ENCODE data around the gene SETBP1.
"Not testable (repeated sequence)": the region's sequence is repeated elsewhere in the genome, so short reads cannot be mapped to it uniquely, and the experiment has no call there.

SETBP1 gene

GRCh38 chr18:44793685-44794084 is 113.0 kb downstream of the SETBP1 start:
- H3K27me3 ChIP-seq (ENCODE audit: control insufficient read depth, insufficient read depth, low read length): no peaks in the 10 kb centered on the region
- no peaks in the 10 kb centered on the region for H3K9me3 ChIP-seq (ENCODE audit: control insufficient read depth, insufficient read depth, low read depth, low read length)
- no peak overlapping the region for H3K27ac ChIP-seq (ENCODE audit: low read depth, low read length)
- peaks cover 15% of the 10 kb centered on the region; the same call in 1 of the 2 replicates for H3K4me1 ChIP-seq (ENCODE audit: control insufficient read depth, insufficient read depth, low read length)
- no peaks in the 10 kb centered on the region for H3K36me3 ChIP-seq (ENCODE audit: control insufficient read depth, insufficient read depth, low read length)
- H3K4me3 ChIP-seq (ENCODE audit: low read depth, low read length): no peak overlapping the region
- no peak overlapping the region for H3K9ac ChIP-seq (ENCODE audit: low read length)

- Histone ChIP-seq H3K4me3 (ENCODE audit: low read depth, low read length) (no peak overlapping the region), H3K9me3 (ENCODE audit: control insufficient read depth, insufficient read depth, low read depth, low read length) (no peaks in the 10 kb centered on the region), H3K27ac (ENCODE audit: low read depth, low read length) (no peak overlapping the region), H3K27me3 (ENCODE audit: control insufficient read depth, insufficient read depth, low read length) (no peaks in the 10 kb centered on the region), H3K4me1 (ENCODE audit: control insufficient read depth, insufficient read depth, low read length) (peaks cover 14% of the 10 kb centered on the region; the same call in 1 of the 2 replicates), H3K9ac (ENCODE audit: low read length) (no peak overlapping the region), H3K36me3 (ENCODE audit: control insufficient read depth, insufficient read depth, low read length) (no peaks in the 10 kb centered on the region)
These were observed 114.6 kb downstream of the SETBP1 start for GRCh38 chr18:44795241-44795640.

GRCh38 chr18:44796429-44797428 is 116.0 kb downstream of the SETBP1 start:
- H3K27ac ChIP-seq (ENCODE audit: low read depth, low read length): no peak overlapping the region

GRCh38 chr18:44798433-44799048 is 117.9 kb downstream of the SETBP1 start:
- Histone ChIP-seq H3K27ac (ENCODE audit: low read depth, low read length) (no peak overlapping the region), H3K9ac (ENCODE audit: low read length) (no peak overlapping the region)

More at GRCh38 chr18:44796429-44797428, 116.0 kb downstream of the SETBP1 start:
- no peaks in the 10 kb centered on the region for H3K36me3 ChIP-seq (ENCODE audit: control insufficient read depth, insufficient read depth, low read length)
- H3K27me3 ChIP-seq (ENCODE audit: control insufficient read depth, insufficient read depth, low read length): no peaks in the 10 kb centered on the region
- peaks cover 14% of the 10 kb centered on the region; the same call in 1 of the 2 replicates for H3K4me1 ChIP-seq (ENCODE audit: control insufficient read depth, insufficient read depth, low read length)
- no peaks in the 10 kb centered on the region for H3K9me3 ChIP-seq (ENCODE audit: control insufficient read depth, insufficient read depth, low read depth, low read length)
- no peak overlapping the region for H3K9ac ChIP-seq (ENCODE audit: low read length)
- H3K4me3 ChIP-seq (ENCODE audit: low read depth, low read length): no peak overlapping the region

GRCh38 chr18:44799382-44799906 is 118.8 kb downstream of the SETBP1 start:
- Histone ChIP-seq H3K27me3 (ENCODE audit: control insufficient read depth, insufficient read depth, low read length) (no peaks in the 10 kb centered on the region), H3K4me1 (ENCODE audit: control insufficient read depth, insufficient read depth, low read length) (peaks cover 17% of the 10 kb centered on the region), H3K9ac (ENCODE audit: low read length) (no peak overlapping the region), H3K36me3 (ENCODE audit: control insufficient read depth, insufficient read depth, low read length) (no peaks in the 10 kb centered on the region), H3K27ac (ENCODE audit: low read depth, low read length) (no peak overlapping the region), H3K9me3 (ENCODE audit: control insufficient read depth, insufficient read depth, low read depth, low read length) (no peaks in the 10 kb centered on the region), H3K4me3 (ENCODE audit: low read depth, low read length) (no peak overlapping the region)

More at GRCh38 chr18:44798433-44799048, 117.9 kb downstream of the SETBP1 start:
- H3K4me3 ChIP-seq (ENCODE audit: low read depth, low read length): no peak overlapping the region
- H3K36me3 ChIP-seq (ENCODE audit: control insufficient read depth, insufficient read depth, low read length): no peaks in the 10 kb centered on the region
- no peaks in the 10 kb centered on the region for H3K9me3 ChIP-seq (ENCODE audit: control insufficient read depth, insufficient read depth, low read depth, low read length)
- no peaks in the 10 kb centered on the region for H3K27me3 ChIP-seq (ENCODE audit: control insufficient read depth, insufficient read depth, low read length)
- H3K4me1 ChIP-seq (ENCODE audit: control insufficient read depth, insufficient read depth, low read length): peaks cover 17% of the 10 kb centered on the region

- Histone ChIP-seq H3K27me3 (ENCODE audit: control insufficient read depth, insufficient read depth, low read length) (no peaks in the 10 kb centered on the region), H3K9me3 (ENCODE audit: control insufficient read depth, insufficient read depth, low read depth, low read length) (no peaks in the 10 kb centered on the region), H3K9ac (ENCODE audit: low read length) (no peak overlapping the region), H3K4me1 (ENCODE audit: control insufficient read depth, insufficient read depth, low read length) (peaks cover 17% of the 10 kb centered on the region), H3K36me3 (ENCODE audit: control insufficient read depth, insufficient read depth, low read length) (no peaks in the 10 kb centered on the region), H3K27ac (ENCODE audit: low read depth, low read length) (no peak overlapping the region), H3K4me3 (ENCODE audit: low read depth, low read length) (no peak overlapping the region)
These were observed 119.3 kb downstream of the SETBP1 start for GRCh38 chr18:44799907-44800421.

- not testable (repeated sequence) for H3K4me3 ChIP-seq (ENCODE audit: low read depth, low read length); H3K27ac ChIP-seq (ENCODE audit: low read depth, low read length); H3K9ac ChIP-seq (ENCODE audit: low read length); H3K36me3 ChIP-seq (ENCODE audit: control insufficient read depth, insufficient read depth, low read length); H3K27me3 ChIP-seq (ENCODE audit: control insufficient read depth, insufficient read depth, low read length); H3K9me3 ChIP-seq (ENCODE audit: control insufficient read depth, insufficient read depth, low read depth, low read length)
- peaks cover 17% of the 10 kb centered on the region for H3K4me1 ChIP-seq (ENCODE audit: control insufficient read depth, insufficient read depth, low read length)
These were observed 120.1 kb downstream of the SETBP1 start for GRCh38 chr18:44800766-44801165.

GRCh38 chr18:44801781-44802180 is 121.1 kb downstream of the SETBP1 start:
- no peaks in the 10 kb centered on the region for H3K27me3 ChIP-seq (ENCODE audit: control insufficient read depth, insufficient read depth, low read length)
- no peaks in the 10 kb centered on the region for H3K36me3 ChIP-seq (ENCODE audit: control insufficient read depth, insufficient read depth, low read length)
- no peak overlapping the region for H3K4me3 ChIP-seq (ENCODE audit: low read depth, low read length)
- H3K4me1 ChIP-seq (ENCODE audit: control insufficient read depth, insufficient read depth, low read length): peaks cover 17% of the 10 kb centered on the region
- no peaks in the 10 kb centered on the region for H3K9me3 ChIP-seq (ENCODE audit: control insufficient read depth, insufficient read depth, low read depth, low read length)
- H3K9ac ChIP-seq (ENCODE audit: low read length): no peak overlapping the region
- no peak overlapping the region for H3K27ac ChIP-seq (ENCODE audit: low read depth, low read length)

- Histone ChIP-seq H3K27me3 (ENCODE audit: control insufficient read depth, insufficient read depth, low read length) (no peaks in the 10 kb centered on the region), H3K4me3 (ENCODE audit: low read depth, low read length) (no peak overlapping the region), H3K27ac (ENCODE audit: low read depth, low read length) (peak overlapping the region; percentile 41; the same call in 1 of the 2 replicates), H3K9me3 (ENCODE audit: control insufficient read depth, insufficient read depth, low read depth, low read length) (no peaks in the 10 kb centered on the region), H3K9ac (ENCODE audit: low read length) (no peak overlapping the region), H3K36me3 (ENCODE audit: control insufficient read depth, insufficient read depth, low read length) (no peaks in the 10 kb centered on the region), H3K4me1 (ENCODE audit: control insufficient read depth, insufficient read depth, low read length) (peaks cover 17% of the 10 kb centered on the region)
These were observed 121.8 kb downstream of the SETBP1 start for GRCh38 chr18:44802508-44802907.

- no peak overlapping the region for H3K9ac ChIP-seq (ENCODE audit: low read length)
- H3K4me1 ChIP-seq (ENCODE audit: control insufficient read depth, insufficient read depth, low read length): peaks cover 17% of the 10 kb centered on the region
- H3K9me3 ChIP-seq (ENCODE audit: control insufficient read depth, insufficient read depth, low read depth, low read length): no peaks in the 10 kb centered on the region
- no peaks in the 10 kb centered on the region for H3K36me3 ChIP-seq (ENCODE audit: control insufficient read depth, insufficient read depth, low read length)
- no peaks in the 10 kb centered on the region for H3K27me3 ChIP-seq (ENCODE audit: control insufficient read depth, insufficient read depth, low read length)
- H3K27ac ChIP-seq (ENCODE audit: low read depth, low read length): peak overlapping the region; percentile 41; the same call in 1 of the 2 replicates
- H3K4me3 ChIP-seq (ENCODE audit: low read depth, low read length): no peak overlapping the region
These were observed 122.4 kb downstream of the SETBP1 start for GRCh38 chr18:44803019-44803650.

Data from HUES6 (cell line).